H7 (cell line): ENCODE data around the gene FAN1. TPM values are rescaled to one million over a fixed set of nuclear protein-coding genes. Genes with fewer than 3 reads are reported as not detected.

Source experiments
- DNase-seq: peaks from one replicate; pipeline ENCODE4 v3.0.0; 2012
- H3K27me3 ChIP-seq: 2 replicates; pipeline ENCODE4 v1.6.0; 2011; ENCODE audit warnings: mild to moderate bottlenecking, low read length; ENCODE audit not compliant: control insufficient read depth, insufficient read depth
- H3K36me3 ChIP-seq: replicated peaks from 2 replicates; pipeline ENCODE4 v1.5.1; 2011; ENCODE audit warnings: low read length; ENCODE audit not compliant: control insufficient read depth, insufficient read depth
- H3K4me3 ChIP-seq: 2 replicates; pipeline ENCODE4 v1.5.1; 2011; ENCODE audit warnings: low read depth, mild to moderate bottlenecking, control low read depth, low read length, moderate library complexity; ENCODE audit not compliant: insufficient read depth
- total RNA-seq: library from RNA; depleted of rRNA; stranded (reverse); fragments of >200 nt; shearing (Covaris generic); gene quantifications from 2 replicates; pipeline ENCODE4 v1.2.3, GENCODE V29; 2014

Gene FAN1
- total RNA-seq, 1 experiment from 2014 or later, result 22.8 TPM

GRCh38 chr15:30904812-30905211 lies 1.1 kb downstream of the FAN1 start:
- H3K4me3 ChIP-seq, result no peak overlapping the region
- H3K27me3 ChIP-seq, result no peaks in the 10 kb centered on the region
- H3K36me3 ChIP-seq, result peaks cover 6% of the 10 kb centered on the region
- no peak for DNase-seq

GRCh38 chr15:30905821-30906220 lies 2.1 kb downstream of the FAN1 start:
- Histone ChIP-seq H3K4me3 (no peak overlapping the region), H3K27me3 (no peaks in the 10 kb centered on the region), H3K36me3 (peaks cover 9% of the 10 kb centered on the region)
- no peak for DNase-seq

GRCh38 chr15:30906366-30906765 lies 2.7 kb downstream of the FAN1 start:
- Histone ChIP-seq H3K4me3 (no peak overlapping the region), H3K36me3 (peaks cover 9% of the 10 kb centered on the region), H3K27me3 (no peaks in the 10 kb centered on the region)
- DNase-seq, result no peak

GRCh38 chr15:30913761-30914160 lies 10.0 kb downstream of the FAN1 start:
- Histone ChIP-seq H3K27me3 (no peaks in the 10 kb centered on the region), H3K36me3 (peaks cover 18% of the 10 kb centered on the region), H3K4me3 (no peak overlapping the region)
- DNase-seq, result no peak

- Histone ChIP-seq H3K36me3 (peaks cover 11% of the 10 kb centered on the region), H3K4me3 (no peak overlapping the region), H3K27me3 (no peaks in the 10 kb centered on the region)
- DNase-seq, result no peak
Measured at GRCh38 chr15:30917013-30917412, 13.3 kb downstream of the FAN1 start.

- peaks cover 7% of the 10 kb centered on the region for H3K36me3 ChIP-seq
- H3K4me3 ChIP-seq, result no peak overlapping the region
- no peak for DNase-seq
- no peaks in the 10 kb centered on the region for H3K27me3 ChIP-seq
Measured at GRCh38 chr15:30917675-30918074, 14.0 kb downstream of the FAN1 start.

GRCh38 chr15:30918366-30918765 lies 14.7 kb downstream of the FAN1 start:
- no peak for DNase-seq
- Histone ChIP-seq H3K27me3 (no peaks in the 10 kb centered on the region), H3K36me3 (peaks cover 7% of the 10 kb centered on the region)

GRCh38 chr15:30919877-30920550 lies 16.3 kb downstream of the FAN1 start:
- H3K4me3 ChIP-seq, result no peak overlapping the region
- no peaks in the 10 kb centered on the region for H3K27me3 ChIP-seq
- no peak for DNase-seq
- peaks cover 18% of the 10 kb centered on the region for H3K36me3 ChIP-seq

More at GRCh38 chr15:30918366-30918765, 14.7 kb downstream of the FAN1 start:
- H3K4me3 ChIP-seq, result no peak overlapping the region

- peaks cover 23% of the 10 kb centered on the region for H3K36me3 ChIP-seq
- H3K4me3 ChIP-seq, result no peak overlapping the region
- DNase-seq, result no peak
- no peaks in the 10 kb centered on the region for H3K27me3 ChIP-seq
Measured at GRCh38 chr15:30921106-30921505, 17.4 kb downstream of the FAN1 start.

GRCh38 chr15:30921781-30922479 lies 18.2 kb downstream of the FAN1 start:
- Histone ChIP-seq H3K4me3 (no peak overlapping the region), H3K36me3 (peaks cover 29% of the 10 kb centered on the region), H3K27me3 (no peaks in the 10 kb centered on the region)
- peak; percentile 34 for DNase-seq

GRCh38 chr15:30922480-30923311 lies 19.0 kb downstream of the FAN1 start:
- Histone ChIP-seq H3K27me3 (no peaks in the 10 kb centered on the region), H3K4me3 (no peak overlapping the region), H3K36me3 (peaks cover 32% of the 10 kb centered on the region)
- DNase-seq, result peak; percentile 71

- peaks cover 31% of the 10 kb centered on the region for H3K36me3 ChIP-seq
- peak; percentile 23 for DNase-seq
- H3K4me3 ChIP-seq, result no peak overlapping the region
- H3K27me3 ChIP-seq, result no peaks in the 10 kb centered on the region
Measured at GRCh38 chr15:30923429-30923828, 19.7 kb downstream of the FAN1 start.

- no peak overlapping the region for H3K4me3 ChIP-seq
- no peaks in the 10 kb centered on the region for H3K27me3 ChIP-seq
- peaks cover 32% of the 10 kb centered on the region for H3K36me3 ChIP-seq
- no peak for DNase-seq
Measured at GRCh38 chr15:30924353-30924752, 20.6 kb downstream of the FAN1 start.

- peaks cover 38% of the 10 kb centered on the region for H3K36me3 ChIP-seq
- H3K27me3 ChIP-seq, result no peaks in the 10 kb centered on the region
- H3K4me3 ChIP-seq, result no peak overlapping the region
- DNase-seq, result no peak
Measured at GRCh38 chr15:30925686-30926085, 22.0 kb downstream of the FAN1 start.

- no peak for DNase-seq
- H3K4me3 ChIP-seq, result no peak overlapping the region
- no peaks in the 10 kb centered on the region for H3K27me3 ChIP-seq
- peaks cover 37% of the 10 kb centered on the region for H3K36me3 ChIP-seq
Measured at GRCh38 chr15:30926161-30926560, 22.4 kb downstream of the FAN1 start.
